ENCODE measurements around the gene AK2.

AK2 gene

GRCh38 chr1:33021567-33022431 lies 14.9 kb downstream of the AK2 start:
- no peak for DNase-seq

- no peak for DNase-seq
These were observed 18.6 kb downstream of the AK2 start for GRCh38 chr1:33018112-33018511.

- no peak for DNase-seq
These were observed 19.5 kb downstream of the AK2 start for GRCh38 chr1:33017175-33017574.

- no peak for DNase-seq
These were observed 21.5 kb downstream of the AK2 start for GRCh38 chr1:33015216-33015615.

- no peak for DNase-seq
These were observed 22.1 kb downstream of the AK2 start for GRCh38 chr1:33014464-33015163.

GRCh38 chr1:33013791-33014190 lies 22.9 kb downstream of the AK2 start:
- DNase-seq, result no peak

- no peak for DNase-seq
These were observed 24.5 kb downstream of the AK2 start for GRCh38 chr1:33012165-33012564.

- DNase-seq, result no peak
These were observed 25.6 kb downstream of the AK2 start for GRCh38 chr1:33010932-33011731.

- DNase-seq, result no peak
These were observed 27.1 kb downstream of the AK2 start for GRCh38 chr1:33009561-33009960.

GRCh38 chr1:33008051-33008914 lies 28.4 kb downstream of the AK2 start:
- no peak for DNase-seq

- no peak for DNase-seq
These were observed 29.3 kb downstream of the AK2 start for GRCh38 chr1:33007190-33008050.

GRCh38 chr1:33005838-33006421 lies 30.8 kb downstream of the AK2 start:
- DNase-seq, result no peak

- no peak for DNase-seq
These were observed 31.4 kb downstream of the AK2 start for GRCh38 chr1:33005117-33005837.

- DNase-seq, result no peak
These were observed 32.1 kb downstream of the AK2 start for GRCh38 chr1:33004613-33005012.

GRCh38 chr1:33003657-33004056 lies 33.0 kb downstream of the AK2 start:
- no peak for DNase-seq

- DNase-seq, result no peak
These were observed 34.7 kb downstream of the AK2 start for GRCh38 chr1:33002006-33002405.

GRCh38 chr1:33001282-33001681 lies 35.4 kb downstream of the AK2 start:
- no peak for DNase-seq

- no peak for DNase-seq
These were observed 36.2 kb downstream of the AK2 start for GRCh38 chr1:33000427-33001026.

GRCh38 chr1:32998997-32999396 lies 37.7 kb downstream of the AK2 start:
- DNase-seq, result no peak

GRCh38 chr1:32998064-32998463 lies 38.6 kb downstream of the AK2 start:
- no peak for DNase-seq
